KMS-11 (cell line): ENCODE results near the gene AKR7A2.

Experiments used
- H2AFZ ChIP-seq: fragments of 200-600 bp; sonication (generic); 2 replicates; pipeline ENCODE4 v1.6.1; 2016; ENCODE audit warnings: antibody characterized with exemption, mixed run types, low read depth
- H3K27ac ChIP-seq: fragments of 200-600 bp; sonication (generic); 2 replicates; pipeline ENCODE4 v1.6.1; 2016; ENCODE audit warnings: mild to moderate bottlenecking, mixed run types
- H3K27me3 ChIP-seq: fragments of 200-600 bp; sonication (generic); 2 replicates; pipeline ENCODE4 v1.6.1; 2017; ENCODE audit warnings: mild to moderate bottlenecking, low read depth, mixed run types, moderate library complexity; ENCODE audit not compliant: insufficient read depth
- H3K36me3 ChIP-seq: fragments of 200-600 bp; sonication (generic); 2 replicates; pipeline ENCODE4 v1.6.1; 2017; ENCODE audit warnings: mild to moderate bottlenecking, mixed run types; ENCODE audit not compliant: insufficient read depth
- H3K4me1 ChIP-seq: fragments of 200-600 bp; sonication (generic); 2 replicates; pipeline ENCODE4 v1.6.1; 2016; ENCODE audit warnings: mild to moderate bottlenecking, low read depth, mixed run types; ENCODE audit not compliant: poor library complexity, severe bottlenecking
- H3K4me2 ChIP-seq: fragments of 200-600 bp; sonication (generic); 2 replicates; pipeline ENCODE4 v1.7.0; 2016; ENCODE audit warnings: mild to moderate bottlenecking, mixed run types
- H3K4me3 ChIP-seq: fragments of 200-600 bp; sonication (generic); IDR thresholded peaks from 2 replicates; pipeline ENCODE4 v1.6.1; 2017; ENCODE audit warnings: low read depth, low read length, mixed read lengths; ENCODE audit not compliant: insufficient read depth
- H3K79me2 ChIP-seq: fragments of 200-600 bp; sonication (generic); 2 replicates; pipeline ENCODE4 v1.6.1; 2016; ENCODE audit warnings: low read depth, mixed run types; ENCODE audit not compliant: insufficient read depth
- H3K9ac ChIP-seq: fragments of 200-600 bp; sonication (generic); 2 replicates; pipeline ENCODE4 v1.6.1; 2016; ENCODE audit warnings: mild to moderate bottlenecking, mixed run types
- H4K20me1 ChIP-seq: fragments of 200-600 bp; sonication (generic); 2 replicates; pipeline ENCODE4 v1.6.1; 2016; ENCODE audit warnings: mild to moderate bottlenecking, mixed run types; ENCODE audit not compliant: insufficient read depth
- CTCF ChIP-seq: fragments of 200-600 bp; sonication (generic); conservative IDR thresholded peaks from 2 replicates; pipeline ENCODE4 v1.6.1; 2017; ENCODE audit warnings: low read depth, mild to moderate bottlenecking, antibody characterized with exemption, low read length, moderate library complexity, mixed read lengths

AKR7A2 gene

GRCh38 chr1:19330449-19331135 lies 18.6 kb upstream of the AKR7A2 start:
- H3K79me2 ChIP-seq = no peaks in the 10 kb centered on the region
- H3K27me3 ChIP-seq = no peaks in the 10 kb centered on the region
- no peak overlapping the region for H3K27ac ChIP-seq
- no peak overlapping the region for H2AFZ ChIP-seq
- no peaks in the 10 kb centered on the region for H4K20me1 ChIP-seq
- no peak overlapping the region for H3K4me3 ChIP-seq
- H3K4me2 ChIP-seq = no peak overlapping the region
- H3K36me3 ChIP-seq = no peaks in the 10 kb centered on the region
- no peaks in the 10 kb centered on the region for H3K4me1 ChIP-seq
- TF ChIP-seq CTCF = no peak
- H3K9ac ChIP-seq = no peak overlapping the region

- Histone ChIP-seq H4K20me1 (no peaks in the 10 kb centered on the region), H2AFZ (no peak overlapping the region), H3K9ac (no peak overlapping the region), H3K4me1 (no peaks in the 10 kb centered on the region), H3K27me3 (no peaks in the 10 kb centered on the region), H3K79me2 (no peaks in the 10 kb centered on the region), H3K36me3 (no peaks in the 10 kb centered on the region), H3K27ac (no peak overlapping the region), H3K4me2 (no peak overlapping the region), H3K4me3 (no peak overlapping the region)
- no peak for TF ChIP-seq CTCF
These were observed 17.7 kb upstream of the AKR7A2 start for GRCh38 chr1:19329611-19330010.

GRCh38 chr1:19329188-19329587 lies 17.2 kb upstream of the AKR7A2 start:
- no peaks in the 10 kb centered on the region for H4K20me1 ChIP-seq
- no peaks in the 10 kb centered on the region for H3K4me1 ChIP-seq
- no peak for TF ChIP-seq CTCF
- no peak overlapping the region for H3K4me3 ChIP-seq
- H3K27ac ChIP-seq = no peak overlapping the region
- no peak overlapping the region for H3K4me2 ChIP-seq
- no peaks in the 10 kb centered on the region for H3K36me3 ChIP-seq
- H3K79me2 ChIP-seq = no peaks in the 10 kb centered on the region
- H3K27me3 ChIP-seq = no peaks in the 10 kb centered on the region
- no peak overlapping the region for H2AFZ ChIP-seq
- H3K9ac ChIP-seq = no peak overlapping the region

- Histone ChIP-seq H3K36me3 (no peaks in the 10 kb centered on the region), H3K79me2 (no peaks in the 10 kb centered on the region), H2AFZ (no peak overlapping the region), H3K27me3 (no peaks in the 10 kb centered on the region), H3K27ac (no peak overlapping the region), H3K9ac (no peak overlapping the region), H3K4me2 (no peak overlapping the region), H4K20me1 (no peaks in the 10 kb centered on the region), H3K4me1 (no peaks in the 10 kb centered on the region), H3K4me3 (no peak overlapping the region)
- no peak for TF ChIP-seq CTCF
These were observed 16.5 kb upstream of the AKR7A2 start for GRCh38 chr1:19328486-19328885.
